ENCODE results near the gene PSMG2.

The PSMG2 gene

GRCh38 chr18:12766986-12767433 is 64.2 kb downstream of the PSMG2 start:
- no peak for DNase-seq (ENCODE audit: low spot score)

GRCh38 chr18:12767580-12768155 is 64.8 kb downstream of the PSMG2 start:
- no peak for DNase-seq (ENCODE audit: low spot score)

- DNase-seq (ENCODE audit: low spot score), result peak; percentile 70
Measured at GRCh38 chr18:12768625-12769024, 65.8 kb downstream of the PSMG2 start.

DNA sequence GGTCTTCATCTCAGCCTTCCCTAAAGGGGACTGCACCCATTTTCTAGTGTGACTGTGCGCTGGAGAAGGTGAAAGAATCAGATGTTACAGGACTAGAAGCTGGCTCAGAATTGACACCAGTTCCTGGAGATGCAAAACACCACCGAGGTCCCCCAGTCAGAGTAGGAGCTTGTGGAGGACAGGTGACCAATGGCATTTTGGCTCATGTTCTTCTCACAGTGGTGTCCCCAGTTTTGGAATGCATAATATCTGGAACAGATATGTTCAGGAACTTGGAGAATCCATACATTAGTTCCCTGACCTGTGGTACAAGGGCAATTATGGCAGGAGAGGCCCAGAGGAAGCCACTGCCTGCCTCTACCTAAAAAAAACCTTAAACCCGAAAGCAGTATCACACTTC is 66.3 kb downstream of the PSMG2 start:
- DNase-seq (ENCODE audit: low spot score), result no peak

- DNase-seq (ENCODE audit: low spot score), result no peak
Measured at GRCh38 chr18:12769644-12770440, 67.0 kb downstream of the PSMG2 start.

DNA sequence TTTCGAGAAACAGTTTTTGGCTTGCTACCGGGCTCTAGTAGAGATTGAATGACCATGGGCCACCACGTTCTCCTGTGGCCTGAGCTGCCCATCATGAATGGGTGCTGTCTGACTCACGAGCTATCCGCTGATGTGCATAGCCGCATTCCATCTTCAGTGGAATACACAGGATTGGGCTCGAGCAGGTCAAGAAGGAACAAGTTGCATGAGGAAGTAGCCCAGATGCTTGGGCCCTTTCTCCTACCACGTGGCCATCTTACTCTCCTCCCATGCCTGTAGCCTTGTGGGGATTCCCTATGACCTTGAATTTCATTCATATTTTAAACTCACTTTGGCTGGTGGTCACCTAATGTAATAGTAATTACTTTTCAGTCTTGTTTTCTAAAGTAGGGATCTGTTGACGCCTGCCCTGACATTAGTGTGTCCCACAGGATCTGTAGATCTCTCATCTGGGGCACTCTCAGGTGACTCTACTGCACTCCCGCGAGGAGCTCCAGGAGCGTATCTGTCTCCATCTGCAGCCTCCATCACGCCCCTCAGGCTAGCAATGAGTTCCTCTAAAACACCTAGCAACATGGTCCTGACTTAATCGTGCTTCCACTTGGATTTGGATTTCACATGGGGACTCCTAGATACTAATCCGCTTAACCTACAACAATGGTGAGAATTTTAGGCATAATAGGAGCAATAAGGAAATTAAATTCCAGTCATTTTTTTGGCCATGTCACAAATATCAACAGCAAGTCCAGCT is 67.8 kb downstream of the PSMG2 start:
- DNase-seq (ENCODE audit: low spot score), result no peak

- no peak for DNase-seq (ENCODE audit: low spot score)
Measured at GRCh38 chr18:12772111-12772510, 69.3 kb downstream of the PSMG2 start.

DNA sequence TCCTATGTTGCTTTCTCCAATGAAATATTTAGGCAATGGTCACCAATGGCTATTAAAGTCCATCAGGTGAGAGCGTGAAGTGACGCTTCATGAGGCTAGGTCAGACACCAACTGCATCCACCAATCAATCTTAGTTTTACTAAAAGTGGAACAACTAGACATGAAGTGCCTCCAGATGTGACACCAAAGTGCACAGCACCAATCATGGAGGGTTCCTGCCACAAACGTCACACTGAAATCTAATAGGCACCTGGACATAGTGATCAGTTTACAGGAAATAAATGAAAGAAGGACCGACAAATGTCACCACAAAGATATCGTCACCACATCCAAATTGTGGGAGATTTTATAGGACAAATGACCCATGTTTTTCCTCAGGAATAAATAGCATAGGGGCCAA is 70.5 kb downstream of the PSMG2 start:
- no peak for DNase-seq (ENCODE audit: low spot score)

- no peak for DNase-seq (ENCODE audit: low spot score)
Measured at GRCh38 chr18:12774982-12775381, 72.1 kb downstream of the PSMG2 start.
